B cell (primary cell): ENCODE results near the gene TMED1. TPM values are rescaled to one million over a fixed set of nuclear protein-coding genes. Genes with fewer than 3 reads are reported as not detected.

Source experiments
- ATAC-seq: fragments of 200-7000 bp; cut with Tn5 transposase; one replicate; pipeline ENCODE4 v1.10.0; 2021; ENCODE audit warnings: low read depth, mild to moderate bottlenecking, moderate number of reproducible peaks, moderate library complexity
- CTCF ChIA-PET: fragments of 350-600 bp; sonication (Branson Sonifier 250); formaldehyde crosslinking; loops from one replicate; lab custom pipeline; 2021; ENCODE audit warnings: antibody characterized with exemption, inconsistent platforms; lab: Charles Lee
- POLR2A ChIA-PET: fragments of 350-600 bp; sonication (Branson Sonifier 250); formaldehyde crosslinking; loops from one replicate; lab custom pipeline; 2021; ENCODE audit warnings: antibody characterized with exemption; lab: Charles Lee
- DNase-seq: peaks from one replicate; pipeline ENCODE4 v3.0.0; 2013
- H2AFZ ChIP-seq: 2 replicates; pipeline ENCODE4 v1.6.1; 2012; ENCODE audit warnings: mild to moderate bottlenecking, low read depth, low read length; ENCODE audit not compliant: insufficient read depth, poor library complexity, severe bottlenecking
- H3K27ac ChIP-seq, 2 donors: 1 replicate in 1 of 2; 2 replicates in 1 of 2; pipeline ENCODE4 v1.5.1; 2012 to 2013; ENCODE audit warnings: low read length in 2 of 2, mild to moderate bottlenecking in 2 of 2, moderate library complexity in 1 of 2
- H3K27me3 ChIP-seq, 4 experiments: fragments of 200-600 bp in 1 of 4; sonication (generic) in 1 of 4; replicated peaks in 1 of 4; 1 replicate in 2 of 4; 2 replicates in 2 of 4; pipeline versions ENCODE4 v1.6.1 to v1.7.0; 2013 to 2016; ENCODE audit warnings: low read length in 3 of 4, mild to moderate bottlenecking in 2 of 4, mixed read lengths in 1 of 4, moderate library complexity in 1 of 4; ENCODE audit not compliant: insufficient read depth in 4 of 4, control insufficient read depth in 3 of 4; ENCODE audit errors: control extremely low read depth in 1 of 4
- H3K36me3 ChIP-seq, 2 experiments: replicated peaks in 1 of 2; 1 replicate in 1 of 2; 2 replicates in 1 of 2; pipeline versions ENCODE4 v1.6.1 to v1.7.1; 2013; ENCODE audit warnings: low read length in 1 of 2; ENCODE audit not compliant: insufficient read depth in 2 of 2, control insufficient read depth in 1 of 2; ENCODE audit errors: control extremely low read depth in 1 of 2, extremely low read depth in 1 of 2
- H3K4me1 ChIP-seq, 2 donors: fragments of 200-600 bp in 1 of 2; sonication (generic) in 1 of 2; 1 replicate in 1 of 2; 2 replicates in 1 of 2; pipeline versions ENCODE4 v1.5.1 to v1.6.1; 2013 to 2017; ENCODE audit warnings: low read length in 2 of 2; ENCODE audit not compliant: control insufficient read depth in 2 of 2, insufficient read depth in 2 of 2
- H3K4me2 ChIP-seq: replicated peaks from 2 replicates; pipeline ENCODE3; 2012; ENCODE audit warnings: mild to moderate bottlenecking, low read depth, low read length; ENCODE audit not compliant: poor library complexity, severe bottlenecking
- H3K4me3 ChIP-seq, 5 experiments: fragments of 200-600 bp in 1 of 5; sonication (generic) in 1 of 5; 1 replicate in 3 of 5; 2 replicates in 2 of 5; pipeline versions ENCODE4 v1.5.1 to v1.7.0; 2011 to 2016; ENCODE audit warnings: low read length in 4 of 5, mild to moderate bottlenecking in 4 of 5, low read depth in 2 of 5, control low read depth in 1 of 5, moderate library complexity in 1 of 5; ENCODE audit not compliant: insufficient read depth in 1 of 5; ENCODE audit errors: control extremely low read depth in 1 of 5, extremely low read depth in 1 of 5
- H3K79me2 ChIP-seq: fragments of 200-600 bp; sonication (generic); one replicate; pipeline ENCODE4 v1.6.0; 2016; ENCODE audit warnings: low read length; ENCODE audit not compliant: control insufficient read depth, insufficient read depth
- H3K9ac ChIP-seq: fragments of 200-600 bp; sonication (generic); 2 replicates; pipeline ENCODE4 v1.6.1; 2017; ENCODE audit warnings: mild to moderate bottlenecking, low read length, moderate library complexity
- H3K9me3 ChIP-seq, 3 donors: one replicate each; pipeline versions ENCODE4 v1.6.1 to v1.7.1; 2013; ENCODE audit warnings: low read length in 2 of 3; ENCODE audit not compliant: control insufficient read depth in 2 of 3, insufficient read depth in 1 of 3; ENCODE audit errors: control extremely low read depth in 1 of 3
- H4K20me1 ChIP-seq: 2 replicates; pipeline ENCODE4 v1.6.0; 2012; ENCODE audit warnings: mild to moderate bottlenecking, low read length; ENCODE audit not compliant: insufficient read depth, control insufficient read depth, poor library complexity, severe bottlenecking
- H3K27ac Mint-ChIP-seq: one replicate; pipeline ENCODE4 v1.8.0; 2021; ENCODE audit warnings: mixed read lengths
- H3K27me3 Mint-ChIP-seq: one replicate; pipeline ENCODE4 v1.8.0; 2021; ENCODE audit warnings: mixed read lengths
- H3K4me1 Mint-ChIP-seq: one replicate; pipeline ENCODE4 v1.8.0; 2021; ENCODE audit warnings: mixed read lengths
- H3K4me3 Mint-ChIP-seq: one replicate; pipeline ENCODE4 v1.8.0; 2021; ENCODE audit warnings: mixed read lengths
- H3K9me3 Mint-ChIP-seq: one replicate; pipeline ENCODE4 v1.8.0; 2022; ENCODE audit warnings: mixed read lengths; ENCODE audit not compliant: insufficient read depth
- EZH2 ChIP-seq: IDR thresholded peaks from 2 replicates; pipeline ENCODE4 v1.6.1; 2012; ENCODE audit warnings: borderline replicate concordance, low read depth, mild to moderate bottlenecking, moderate library complexity, low read length; ENCODE audit not compliant: insufficient read depth, poor library complexity, severe bottlenecking
- WGBS: methylation state at CpG from one replicate; pipeline ENCODE4 v1.1.5; 2013; ENCODE audit warnings: missing lambda C conversion rate; ENCODE audit not compliant: insufficient coverage; 5-methylcytosine and 5-hydroxymethylcytosine counted together
- intact Hi-C: fragments of 100-400 bp; cut with micrococcal nuclease; formaldehyde crosslinking; loops from one replicate; pipeline ENCODE4 v1.10.0; 2022
- polyA plus RNA-seq: library from polyadenylated mRNA; depleted of rRNA; stranded (reverse); fragments of >200 nt; gene quantifications from 2 replicates; pipeline ENCODE4 v1.2.3, GENCODE V29; 2012
- total RNA-seq, 2 donors: library from RNA; stranded (reverse); fragments of 120-200 nt in 1 of 2; gene quantifications; 1 replicate in 1 of 2; 2 replicates in 1 of 2; pipeline versions ENCODE4 v1.2.3 to v1.2.4, GENCODE V29; 2013 to 2022
- TF ChIP-seq, protein P1 (sequence below): fragments of 200-600 bp; IDR thresholded peaks from one replicate; pipeline ENCODE4 v1.8.0; 2022; ENCODE audit warnings: antibody characterized with exemption, mild to moderate bottlenecking

Gene TMED1
- total and polyA plus RNA-seq, 2 donors (not counting 1 experiment from before 2014, with no cell fraction given), result 10.8 to 14.7 TPM

DNA sequence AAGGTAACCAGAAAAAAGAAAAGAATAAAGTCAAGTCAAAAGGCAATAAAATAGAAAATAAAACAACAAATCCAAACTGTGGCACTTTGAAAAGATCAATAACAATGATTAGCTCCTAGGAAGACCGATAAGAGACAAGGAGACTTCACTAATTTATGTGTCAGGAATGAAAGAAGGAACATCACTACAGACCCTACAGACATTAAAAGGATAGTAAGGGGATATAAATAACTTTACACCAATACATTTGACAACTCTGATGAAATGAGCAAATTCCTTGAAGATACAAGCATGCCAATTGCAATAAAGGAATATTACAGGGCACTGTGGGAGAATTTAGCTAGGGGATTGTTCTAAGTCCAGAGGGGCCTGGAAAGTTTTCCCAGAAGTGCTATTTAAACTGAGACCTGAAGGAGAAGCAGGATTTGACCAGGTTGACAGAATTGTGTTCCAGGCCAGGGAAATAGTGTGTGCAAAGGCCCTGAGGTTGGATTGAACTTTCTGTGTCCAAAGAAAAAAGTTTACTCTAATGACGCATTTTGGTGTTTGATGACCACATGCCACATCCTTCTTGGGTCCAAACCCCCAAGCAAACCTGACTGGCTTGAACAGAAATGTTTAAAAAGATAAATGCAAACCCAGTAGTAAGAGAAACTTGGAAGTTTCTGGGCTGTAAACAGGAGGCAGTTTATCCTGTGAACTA is 10.6 kb upstream of the TMED1 start:
- no peak overlapping the region for H3K4me3 ChIP-seq
- no peaks in the 10 kb centered on the region for H4K20me1 ChIP-seq
- ChIA-PET CTCF (interaction anchor here (1.1 to 1.2 kb wide), 4 partner anchors 8 to 16 kb away, joined by 3 to 5 read pairs (median 4); partner anchors contain the start of gene TMED1), POLR2A (no interaction called here)
- peaks cover 3% of the 10 kb centered on the region for H3K4me1 Mint-ChIP-seq
- peaks cover 4% of the 10 kb centered on the region for H3K9me3 Mint-ChIP-seq
- TF ChIP-seq, protein P1, sequence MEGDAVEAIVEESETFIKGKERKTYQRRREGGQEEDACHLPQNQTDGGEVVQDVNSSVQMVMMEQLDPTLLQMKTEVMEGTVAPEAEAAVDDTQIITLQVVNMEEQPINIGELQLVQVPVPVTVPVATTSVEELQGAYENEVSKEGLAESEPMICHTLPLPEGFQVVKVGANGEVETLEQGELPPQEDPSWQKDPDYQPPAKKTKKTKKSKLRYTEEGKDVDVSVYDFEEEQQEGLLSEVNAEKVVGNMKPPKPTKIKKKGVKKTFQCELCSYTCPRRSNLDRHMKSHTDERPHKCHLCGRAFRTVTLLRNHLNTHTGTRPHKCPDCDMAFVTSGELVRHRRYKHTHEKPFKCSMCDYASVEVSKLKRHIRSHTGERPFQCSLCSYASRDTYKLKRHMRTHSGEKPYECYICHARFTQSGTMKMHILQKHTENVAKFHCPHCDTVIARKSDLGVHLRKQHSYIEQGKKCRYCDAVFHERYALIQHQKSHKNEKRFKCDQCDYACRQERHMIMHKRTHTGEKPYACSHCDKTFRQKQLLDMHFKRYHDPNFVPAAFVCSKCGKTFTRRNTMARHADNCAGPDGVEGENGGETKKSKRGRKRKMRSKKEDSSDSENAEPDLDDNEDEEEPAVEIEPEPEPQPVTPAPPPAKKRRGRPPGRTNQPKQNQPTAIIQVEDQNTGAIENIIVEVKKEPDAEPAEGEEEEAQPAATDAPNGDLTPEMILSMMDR, result no peak
- no peak for TF ChIP-seq EZH2
- no peak overlapping the region for H3K9ac ChIP-seq
- H3K27me3 ChIP-seq, result peaks cover 0 to 13% (median 0%) of the 10 kb centered on the region in 4 experiments
- H3K79me2 ChIP-seq, result no peaks in the 10 kb centered on the region
- intact Hi-C loops, result no loop called here
- WGBS, result 80% methylated on average over 1 of the region's 2 CpGs
- no peak for ATAC-seq
- H2AFZ ChIP-seq, result no peak overlapping the region
- DNase-seq, result no peak
- peaks cover 4 to 29% (median 11%) of the 10 kb centered on the region in 3 donors for H3K9me3 ChIP-seq
- H3K4me2 ChIP-seq, result no peak overlapping the region
- no peak overlapping the region for H3K27ac ChIP-seq
- no peak overlapping the region for H3K4me3 Mint-ChIP-seq
- peaks cover 12% of the 10 kb centered on the region for H3K27me3 Mint-ChIP-seq
- H3K4me1 ChIP-seq, result peaks cover 4 to 5% of the 10 kb centered on the region in 2 donors
- H3K27ac Mint-ChIP-seq, result no peak overlapping the region
- no peaks in the 10 kb centered on the region for H3K36me3 ChIP-seq

- H3K36me3 ChIP-seq, result no peaks in the 10 kb centered on the region
- no peaks in the 10 kb centered on the region for H3K4me1 Mint-ChIP-seq
- H3K27me3 ChIP-seq, result peaks cover 0 to 5% (median 0%) of the 10 kb centered on the region in 4 experiments
- intact Hi-C loops, result no loop called here
- H3K4me2 ChIP-seq, result no peak overlapping the region
- no peak overlapping the region for H3K27ac Mint-ChIP-seq
- H3K27ac ChIP-seq, result no peak overlapping the region
- no peaks in the 10 kb centered on the region for H3K4me1 ChIP-seq
- ChIA-PET POLR2A (no interaction called here), CTCF (interaction anchor here (1.4 kb wide), 1 partner anchor 262 kb away, joined by 3 read pairs; no protein-coding TSS in a partner anchor)
- H3K27me3 Mint-ChIP-seq, result peaks cover 6% of the 10 kb centered on the region
- no peak overlapping the region for H2AFZ ChIP-seq
- no peak for TF ChIP-seq EZH2
- TF ChIP-seq, protein P1, result no peak
- DNase-seq (no peak), ATAC-seq (no peak)
- H3K4me3 ChIP-seq, result no peak overlapping the region
- H3K4me3 Mint-ChIP-seq, result no peak overlapping the region
- H4K20me1 ChIP-seq, result no peaks in the 10 kb centered on the region
- 91% methylated on average over 7 of the region's 7 CpGs for WGBS
- peaks cover 5 to 28% (median 11%) of the 10 kb centered on the region in 3 donors for H3K9me3 ChIP-seq
- no peaks in the 10 kb centered on the region for H3K79me2 ChIP-seq
- H3K9ac ChIP-seq, result no peak overlapping the region
- peaks cover 8% of the 10 kb centered on the region for H3K9me3 Mint-ChIP-seq
Measured at GRCh38 chr19:10842788-10843187, 6.8 kb upstream of the TMED1 start.
